Mesendoderm (in vitro differentiated cells): ENCODE data around the gene JPT1.
A peak's percentile ranks its signal among the peaks of the same experiment; 100 is the strongest.

Experiments
- DNase-seq: peaks from one replicate; pipeline ENCODE4 v3.0.0; 2013
- H2AK5ac ChIP-seq: 2 replicates; pipeline ENCODE4 v1.6.1; 2013; ENCODE audit warnings: low read length, inconsistent platforms
- H2BK120ac ChIP-seq: 2 replicates; pipeline ENCODE4 v1.6.1; 2013; ENCODE audit warnings: low read depth, mild to moderate bottlenecking, low read length, moderate library complexity, mixed read lengths
- H2BK15ac ChIP-seq: replicated peaks from 2 replicates; pipeline ENCODE4 v1.6.1; 2013; ENCODE audit warnings: low read depth, mild to moderate bottlenecking, moderate library complexity
- H2BK5ac ChIP-seq: 2 replicates; pipeline ENCODE4 v1.6.1; 2013; ENCODE audit warnings: low read length, inconsistent platforms
- H3K18ac ChIP-seq: 2 replicates; pipeline ENCODE4 v1.6.1; 2013; ENCODE audit warnings: mild to moderate bottlenecking, low read length, mixed read lengths
- H3K23ac ChIP-seq: one replicate; pipeline ENCODE4 v1.6.1; 2013; ENCODE audit warnings: low read length
- H3K27ac ChIP-seq: 2 replicates; pipeline ENCODE4 v1.5.1; 2013; ENCODE audit warnings: low read depth, mild to moderate bottlenecking, inconsistent platforms, low read length, moderate library complexity
- H3K27me3 ChIP-seq: 2 replicates; pipeline ENCODE4 v1.6.1; 2013; ENCODE audit warnings: low read length, control low read depth, mild to moderate bottlenecking, inconsistent platforms; ENCODE audit not compliant: insufficient read depth, poor library complexity
- H3K36me3 ChIP-seq: 2 replicates; pipeline ENCODE4 v1.6.1; 2013; ENCODE audit warnings: low read length, inconsistent platforms; ENCODE audit not compliant: control insufficient read depth, insufficient read depth
- H3K4ac ChIP-seq: one replicate; pipeline ENCODE4 v1.6.1; 2013; ENCODE audit warnings: low read depth, mild to moderate bottlenecking, low read length, moderate library complexity
- H3K4me1 ChIP-seq: 2 replicates; pipeline ENCODE4 v1.6.1; 2013; ENCODE audit warnings: low read depth, low read length, inconsistent platforms; ENCODE audit not compliant: control insufficient read depth
- H3K4me2 ChIP-seq: 2 replicates; pipeline ENCODE4 v1.6.1; 2013; ENCODE audit warnings: low read length
- H3K4me3 ChIP-seq: 2 replicates; pipeline ENCODE4 v1.5.1; 2013; ENCODE audit warnings: mild to moderate bottlenecking, low read length
- H3K56ac ChIP-seq: one replicate; pipeline ENCODE4 v1.6.1; 2013; ENCODE audit warnings: low read length
- H3K79me1 ChIP-seq: 2 replicates; pipeline ENCODE4 v1.6.1; 2013; ENCODE audit warnings: low read length, inconsistent platforms
- H3K79me2 ChIP-seq: 2 replicates; pipeline ENCODE4 v1.6.1; 2013; ENCODE audit warnings: mild to moderate bottlenecking, low read length; ENCODE audit not compliant: control insufficient read depth, insufficient read depth
- H3K9ac ChIP-seq: 2 replicates; pipeline ENCODE4 v1.6.1; 2013; ENCODE audit warnings: low read length, inconsistent platforms
- H4K5ac ChIP-seq: one replicate; pipeline ENCODE4 v1.6.1; 2013; ENCODE audit warnings: low read length
- H4K8ac ChIP-seq: one replicate; pipeline ENCODE4 v1.6.1; 2013; ENCODE audit warnings: low read depth, mild to moderate bottlenecking, control low read depth, low read length, moderate library complexity
- WGBS: extraction: QIAGEN DNeasy Blood & Tissue Kit; methylation state at CpG from one replicate; pipeline ENCODE4 v1.1.7; 2013; ENCODE audit warnings: low lambda C conversion rate, missing lambda C conversion rate; ENCODE audit not compliant: insufficient coverage; ENCODE audit errors: extremely low coverage; 5-methylcytosine and 5-hydroxymethylcytosine counted together

The JPT1 gene

DNA sequence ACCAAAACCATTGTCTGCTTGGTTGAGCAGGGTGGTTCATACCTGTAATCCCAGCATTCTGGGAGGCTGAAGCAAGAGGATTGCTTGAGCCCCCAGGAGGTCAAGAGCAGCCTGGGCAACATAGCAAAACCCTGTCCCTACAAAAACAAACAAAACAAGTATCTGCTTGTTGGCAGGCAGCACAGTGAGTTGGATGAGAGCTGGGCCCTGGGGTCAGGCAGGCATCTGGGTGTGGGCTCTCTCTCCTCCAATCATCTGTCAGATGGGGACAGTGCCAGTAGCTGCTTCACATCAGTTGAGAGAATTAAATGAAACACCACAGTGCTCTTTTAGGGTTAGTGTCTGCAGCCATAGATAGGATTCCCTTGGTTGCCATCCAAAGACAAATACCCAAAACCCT is 38.8 kb downstream of the JPT1 start:
- DNase-seq: no peak

GRCh38 chr17:75114552-75115314 is 39.6 kb downstream of the JPT1 start:
- H2BK120ac ChIP-seq: no peak overlapping the region
- no CpG with 5 or more reads among the region's 19 CpGs for WGBS
- no peak for DNase-seq

More for the DNA sequence above, 38.8 kb downstream of the JPT1 start:
- H2BK120ac ChIP-seq: no peak overlapping the region
- no peaks in the 10 kb centered on the region for H3K27me3 ChIP-seq
- no peak overlapping the region for H3K4me2 ChIP-seq
- H3K23ac ChIP-seq: no peak overlapping the region
- no peak overlapping the region for H2BK15ac ChIP-seq
- no peaks in the 10 kb centered on the region for H3K79me2 ChIP-seq
- H3K4me1 ChIP-seq: no peaks in the 10 kb centered on the region
- H2AK5ac ChIP-seq: no peak overlapping the region
- H3K36me3 ChIP-seq: peaks cover 2% of the 10 kb centered on the region
- no peak overlapping the region for H4K5ac ChIP-seq
- no peak overlapping the region for H4K8ac ChIP-seq
- H3K79me1 ChIP-seq: peaks cover 9% of the 10 kb centered on the region
- H3K9ac ChIP-seq: no peak overlapping the region
- no peak overlapping the region for H3K27ac ChIP-seq
- H3K4me3 ChIP-seq: no peak overlapping the region
- H3K4ac ChIP-seq: no peak overlapping the region
- no peak overlapping the region for H3K56ac ChIP-seq
- H2BK5ac ChIP-seq: no peak overlapping the region
- no peak overlapping the region for H3K18ac ChIP-seq

DNA sequence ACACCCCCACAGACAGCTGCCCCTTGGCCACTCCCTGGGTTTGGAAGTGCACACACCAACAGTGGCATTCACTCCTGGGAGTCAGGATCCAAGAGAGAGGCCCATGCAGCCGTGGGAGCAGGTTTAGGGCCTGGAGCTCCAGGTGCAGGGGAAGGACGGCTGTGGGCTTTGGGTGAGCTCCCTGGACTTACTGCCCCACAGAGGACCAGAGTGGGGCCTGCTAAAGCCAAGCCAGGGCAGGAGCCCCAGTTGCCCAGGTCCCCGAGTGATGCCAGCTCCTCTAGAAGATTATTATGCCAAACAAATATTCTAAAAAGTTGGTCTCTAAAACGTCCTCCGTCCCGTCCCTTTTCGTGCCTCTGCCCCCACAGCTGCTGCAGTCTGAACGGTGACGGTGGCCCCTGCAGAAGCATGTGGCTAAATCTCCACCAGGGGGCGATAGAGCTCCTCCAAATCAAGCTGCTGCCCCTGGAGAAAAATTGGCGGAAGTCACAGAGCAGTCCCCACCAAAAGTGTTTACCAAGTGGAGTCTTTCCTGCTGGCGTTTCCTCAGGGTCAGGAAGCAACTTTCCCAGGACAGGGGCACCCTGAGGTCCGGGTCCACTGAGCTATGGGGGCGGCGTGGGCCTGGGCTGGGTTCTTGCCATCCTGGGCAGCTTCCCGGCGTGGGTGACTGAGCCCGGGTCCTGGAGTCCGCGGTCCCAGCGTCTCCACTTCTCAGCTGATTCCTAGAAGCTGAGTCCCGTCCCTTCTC is 40.3 kb downstream of the JPT1 start:
- no peak overlapping the region for H3K4ac ChIP-seq
- no peaks in the 10 kb centered on the region for H3K4me1 ChIP-seq
- H4K5ac ChIP-seq: no peak overlapping the region
- H2BK120ac ChIP-seq: no peak overlapping the region
- H2BK15ac ChIP-seq: no peak overlapping the region
- WGBS: no CpG with 5 or more reads among the region's 22 CpGs
- H2AK5ac ChIP-seq: no peak overlapping the region
- no peak overlapping the region for H3K18ac ChIP-seq
- no peak overlapping the region for H4K8ac ChIP-seq
- H3K9ac ChIP-seq: peak overlapping the region; percentile 58
- peak overlapping the region; percentile 20 for H2BK5ac ChIP-seq
- peak overlapping the region; percentile 13 for H3K4me2 ChIP-seq
- H3K23ac ChIP-seq: no peak overlapping the region
- H3K27me3 ChIP-seq: no peaks in the 10 kb centered on the region
- peak; percentile 91 for DNase-seq
- H3K36me3 ChIP-seq: no peaks in the 10 kb centered on the region
- H3K27ac ChIP-seq: no peak overlapping the region
- peaks cover 9% of the 10 kb centered on the region for H3K79me1 ChIP-seq
- no peak overlapping the region for H3K4me3 ChIP-seq
- no peaks in the 10 kb centered on the region for H3K79me2 ChIP-seq
- peak overlapping the region; percentile 66 for H3K56ac ChIP-seq

More at GRCh38 chr17:75114552-75115314, 39.6 kb downstream of the JPT1 start:
- Histone ChIP-seq H3K18ac (no peak overlapping the region), H2AK5ac (no peak overlapping the region), H3K4me1 (no peaks in the 10 kb centered on the region), H3K4me3 (no peak overlapping the region), H3K79me1 (peaks cover 9% of the 10 kb centered on the region), H3K4ac (no peak overlapping the region), H3K79me2 (no peaks in the 10 kb centered on the region), H3K36me3 (no peaks in the 10 kb centered on the region), H2BK5ac (peak overlapping the region; percentile 20), H4K5ac (no peak overlapping the region), H2BK15ac (no peak overlapping the region), H3K9ac (peak overlapping the region; percentile 58), H3K23ac (no peak overlapping the region), H4K8ac (no peak overlapping the region), H3K4me2 (no peak overlapping the region), H3K27me3 (no peaks in the 10 kb centered on the region), H3K27ac (no peak overlapping the region), H3K56ac (peak overlapping the region; percentile 66)

DNA sequence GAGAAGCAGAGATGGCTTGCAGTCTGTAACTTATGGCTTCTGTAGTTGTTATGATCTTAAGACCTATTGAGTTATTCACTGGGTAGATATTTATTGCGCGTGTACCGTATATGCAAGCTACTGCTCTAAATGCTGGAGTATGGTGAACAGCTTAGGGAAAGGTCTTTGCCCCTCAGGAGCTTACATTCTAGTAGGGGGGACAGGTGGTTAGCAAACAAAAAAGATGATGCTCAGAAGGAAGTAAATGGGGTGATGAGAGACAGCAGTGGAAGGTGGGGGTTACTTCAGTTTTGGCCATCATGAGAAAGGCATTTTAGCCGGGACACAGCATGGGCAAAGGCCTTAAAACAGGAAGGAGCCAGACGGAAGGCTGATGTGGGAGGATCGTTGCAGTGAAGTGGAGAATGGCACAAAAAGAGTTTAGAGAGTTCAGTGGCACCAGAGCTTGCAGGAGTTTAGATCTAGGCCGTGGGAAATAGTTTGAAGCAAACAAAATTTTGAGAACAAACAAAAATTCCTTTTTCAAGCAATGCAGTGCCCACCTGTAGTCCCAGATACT is 42.5 kb downstream of the JPT1 start:
- H3K4me3 ChIP-seq: no peak overlapping the region
- H3K4me2 ChIP-seq: no peak overlapping the region
- DNase-seq: no peak
- no peak overlapping the region for H2BK15ac ChIP-seq
- no peaks in the 10 kb centered on the region for H3K4me1 ChIP-seq
- WGBS: no CpG with 5 or more reads among the region's 7 CpGs
- no peak overlapping the region for H3K18ac ChIP-seq
- H4K8ac ChIP-seq: no peak overlapping the region
- H3K4ac ChIP-seq: no peak overlapping the region
- no peak overlapping the region for H3K56ac ChIP-seq
- H3K27me3 ChIP-seq: no peaks in the 10 kb centered on the region
- H2AK5ac ChIP-seq: no peak overlapping the region
- H3K23ac ChIP-seq: no peak overlapping the region
- no peaks in the 10 kb centered on the region for H3K36me3 ChIP-seq
- H3K79me1 ChIP-seq: peaks cover 9% of the 10 kb centered on the region
- H3K27ac ChIP-seq: no peak overlapping the region
- H3K79me2 ChIP-seq: no peaks in the 10 kb centered on the region
- H2BK120ac ChIP-seq: no peak overlapping the region
- peak overlapping the region; percentile 3 for H3K9ac ChIP-seq
- no peak overlapping the region for H2BK5ac ChIP-seq
- H4K5ac ChIP-seq: no peak overlapping the region

- Histone ChIP-seq H3K79me2 (no peaks in the 10 kb centered on the region), H3K56ac (peak overlapping the region; percentile 96), H3K23ac (peak overlapping the region; percentile 94), H3K27me3 (no peaks in the 10 kb centered on the region), H3K18ac (peak overlapping the region; percentile 93), H3K27ac (peak overlapping the region; percentile 71), H2BK15ac (no peak overlapping the region), H3K36me3 (peaks cover 2% of the 10 kb centered on the region), H3K9ac (peak overlapping the region; percentile 90), H4K8ac (no peak overlapping the region), H2BK5ac (no peak overlapping the region), H3K4ac (no peak overlapping the region), H3K79me1 (peaks cover 9% of the 10 kb centered on the region), H2BK120ac (peak overlapping the region; percentile 33), H2AK5ac (peak overlapping the region; percentile 65), H3K4me3 (peak overlapping the region; percentile 93), H4K5ac (no peak overlapping the region), H3K4me2 (peak overlapping the region; percentile 98), H3K4me1 (peaks cover 2% of the 10 kb centered on the region)
- peak; percentile 50 for DNase-seq
- WGBS: no CpG with 5 or more reads among the region's 40 CpGs
These were observed 43.9 kb downstream of the JPT1 start for GRCh38 chr17:75110234-75110937.
